Measurements from ENCODE around the gene PTPN3. TPM values are rescaled to one million over a fixed set of nuclear protein-coding genes. Genes with fewer than 3 reads are reported as not detected.
"Not testable (repeated sequence)": the region's sequence is repeated elsewhere in the genome, so short reads cannot be mapped to it uniquely, and the experiment has no call there.

Gene PTPN3
- total RNA-seq, 1 donor from 2014 or later = 14.3 TPM

DNA sequence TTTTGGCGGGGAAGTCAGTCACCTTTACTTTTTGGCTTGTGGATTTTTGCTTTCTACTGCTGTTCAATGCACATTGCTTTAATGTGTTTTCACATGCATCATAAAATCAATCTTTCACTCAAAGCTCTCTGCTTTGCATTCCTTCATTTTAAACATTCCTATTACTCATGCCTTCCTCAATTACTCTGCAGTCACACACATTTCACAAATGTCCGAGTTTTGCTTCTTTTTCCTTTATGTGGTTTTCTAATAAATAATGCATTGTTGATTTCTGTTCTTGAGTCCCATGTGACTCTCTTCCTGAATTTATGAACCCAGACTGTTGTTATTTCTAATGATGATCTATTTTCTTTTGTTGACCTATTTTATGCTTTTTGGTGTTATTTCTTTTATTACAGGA is 95.0 kb downstream of the PTPN3 start:
- no peak for DNase-seq (ENCODE audit: low spot score)
- ATAC-seq = no peak

DNA sequence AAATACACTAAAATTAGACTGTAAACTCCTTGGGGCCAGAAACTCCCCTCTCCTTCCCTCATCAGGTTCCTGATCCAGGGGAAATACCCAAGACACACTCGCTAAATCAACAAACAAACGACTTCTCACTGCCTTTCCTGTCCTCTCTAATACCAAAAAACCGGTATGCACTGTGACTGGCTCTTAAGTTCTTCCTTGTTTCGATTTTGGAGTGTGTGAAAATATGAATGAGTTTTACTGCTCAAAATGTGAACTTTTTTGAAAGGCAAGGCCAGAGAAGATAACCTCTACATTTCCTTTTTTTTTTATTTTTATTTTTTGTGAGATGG is 96.2 kb downstream of the PTPN3 start:
- ATAC-seq (no peak), DNase-seq (ENCODE audit: low spot score) (no peak)

DNA sequence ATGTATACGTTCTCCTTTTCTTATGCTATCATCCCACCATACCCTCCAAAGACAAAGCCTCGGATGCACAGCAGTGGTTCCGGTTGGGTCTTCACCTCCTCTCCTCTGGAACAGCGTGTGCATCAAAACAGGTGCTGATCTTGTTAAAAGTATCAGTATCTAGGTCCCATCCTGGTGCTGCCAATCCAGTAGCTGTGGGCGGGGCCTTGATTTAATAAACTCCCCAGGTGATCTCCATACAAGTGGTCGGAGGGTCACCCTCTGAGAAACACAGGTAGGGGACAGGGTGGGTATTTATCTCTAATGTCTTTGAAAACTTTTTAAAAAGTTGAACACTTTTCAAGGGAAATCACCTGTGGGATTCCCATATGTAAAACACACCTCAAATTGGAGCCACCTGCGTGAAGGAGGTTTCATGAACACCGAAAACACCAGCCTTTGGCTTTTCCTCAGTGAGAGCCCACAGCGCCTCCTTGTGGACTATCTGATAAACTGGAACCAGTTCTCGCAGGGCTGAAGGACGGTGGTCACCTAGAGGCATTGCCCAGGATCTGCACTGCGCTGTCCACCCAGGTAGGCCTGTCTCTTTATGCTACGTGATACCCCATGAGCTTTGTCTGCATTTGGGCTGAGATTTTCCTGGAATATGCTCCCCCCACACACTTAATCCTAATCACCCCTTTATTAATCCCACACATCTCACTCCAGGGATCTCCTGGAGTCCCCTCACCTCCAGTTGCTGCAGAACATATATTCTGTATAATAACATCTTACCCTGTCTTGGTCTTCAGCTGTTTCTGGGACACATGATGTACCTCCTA is 96.7 kb downstream of the PTPN3 start:
- DNase-seq (ENCODE audit: low spot score) (no peak), ATAC-seq (peak; percentile 69)

DNA sequence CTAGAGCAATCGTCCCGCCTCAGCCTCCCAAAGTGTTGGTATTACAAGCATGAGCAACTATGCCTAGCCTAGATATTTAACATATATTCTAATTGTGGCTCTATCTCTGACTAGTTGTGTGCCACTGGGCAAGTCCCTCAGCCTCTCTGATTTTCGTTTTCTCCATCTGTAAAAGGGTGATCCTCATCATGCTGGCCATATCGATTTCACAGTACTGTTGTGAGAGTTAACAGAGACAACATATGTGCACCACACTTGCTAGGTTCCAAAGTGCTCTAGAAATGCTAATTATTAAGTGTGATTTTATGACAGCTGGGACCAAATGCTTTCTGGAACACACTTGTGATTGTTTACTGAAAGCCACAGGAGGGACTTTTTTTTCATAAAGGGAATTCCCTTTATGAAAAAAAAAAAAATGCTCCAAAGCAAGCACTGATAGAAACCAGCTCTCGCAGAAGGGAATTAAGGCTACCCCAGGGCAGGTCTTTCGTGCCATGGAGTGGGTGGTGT is 98.8 kb downstream of the PTPN3 start:
- no peak for ATAC-seq
- no peak for DNase-seq (ENCODE audit: low spot score)

DNA sequence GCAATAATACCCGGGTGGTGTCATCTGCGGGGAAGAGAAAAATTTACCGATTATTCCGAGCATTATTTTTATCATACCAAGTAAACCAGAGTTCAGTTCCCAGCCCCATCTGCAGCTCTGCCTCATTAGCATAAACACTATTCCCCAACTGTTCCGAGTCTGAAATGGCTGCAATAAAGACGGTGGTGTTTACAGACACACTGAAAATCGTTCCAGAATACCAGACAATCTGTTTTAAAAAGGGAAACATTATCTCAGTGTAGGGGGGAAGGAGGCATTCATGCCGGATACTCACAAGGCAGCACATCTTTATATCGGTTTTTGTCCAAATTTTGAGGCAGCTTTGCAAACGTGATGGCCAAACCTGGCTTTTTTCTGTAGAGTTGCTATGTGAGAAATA is 106.9 kb downstream of the PTPN3 start:
- DNase-seq (ENCODE audit: low spot score) (no peak), ATAC-seq (no peak)

DNA sequence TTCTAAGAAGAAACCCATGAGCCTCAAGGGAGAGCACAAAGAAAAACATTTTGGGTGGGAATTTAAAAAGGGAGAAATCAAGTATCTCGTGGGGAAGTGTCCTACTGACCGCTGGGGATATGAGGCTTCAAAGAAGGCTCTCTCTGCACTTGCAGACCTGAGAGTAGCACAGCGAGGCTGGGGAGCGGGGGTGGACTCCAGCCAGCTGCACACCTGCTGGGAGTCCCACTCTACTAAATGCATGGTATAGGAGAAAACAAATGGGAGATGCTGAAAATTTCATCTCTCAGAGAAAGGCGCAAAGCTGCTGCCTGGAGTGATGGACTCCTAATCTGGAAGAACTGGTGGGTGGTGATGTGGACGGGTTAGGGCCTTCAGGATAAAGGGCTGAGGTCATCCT is 110.3 kb downstream of the PTPN3 start:
- ATAC-seq = no peak

DNA sequence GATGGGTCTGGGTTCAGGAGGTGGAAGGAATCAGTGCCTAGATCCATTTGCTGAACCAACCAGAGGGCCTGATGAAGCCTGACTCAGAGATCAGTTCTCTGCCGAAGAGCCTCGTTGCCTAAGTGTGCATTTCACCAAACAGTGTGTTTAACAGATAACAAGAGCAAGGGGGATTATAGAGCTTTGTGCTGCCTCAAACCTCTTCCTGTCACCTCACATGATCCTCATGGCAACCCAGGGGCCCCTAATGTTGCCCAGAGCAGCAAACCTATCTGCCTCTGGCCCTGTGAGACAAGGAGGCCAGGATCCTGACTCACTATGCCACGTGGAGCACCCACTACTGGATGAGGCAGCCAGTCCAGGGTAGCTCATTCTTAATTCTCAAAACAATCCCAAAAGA is 110.9 kb downstream of the PTPN3 start:
- ATAC-seq = no peak

More for the DNA sequence above, 110.3 kb downstream of the PTPN3 start:
- DNase-seq (ENCODE audit: low spot score) = no peak

DNA sequence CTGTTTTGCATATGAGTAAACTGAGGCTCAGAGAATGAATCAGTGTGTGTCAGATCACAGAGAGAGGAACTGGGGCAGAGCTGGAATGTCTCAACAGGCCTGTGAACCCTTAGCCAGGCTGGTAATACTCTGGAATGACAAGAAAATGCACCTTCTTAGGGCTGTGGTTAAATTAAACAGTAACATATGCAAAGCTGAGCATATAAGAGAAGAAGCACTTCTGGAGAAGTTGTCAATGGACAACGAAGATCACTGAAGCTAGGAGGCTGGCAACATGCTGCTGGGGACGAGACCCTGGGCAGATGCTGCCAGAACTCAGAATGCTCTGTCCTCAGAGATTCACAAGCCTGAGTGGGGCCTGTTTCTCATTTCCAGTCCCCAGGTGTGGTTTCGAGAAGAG is 112.6 kb downstream of the PTPN3 start:
- ATAC-seq = no peak
- DNase-seq (ENCODE audit: low spot score) = no peak

More for the DNA sequence above, 110.9 kb downstream of the PTPN3 start:
- DNase-seq (ENCODE audit: low spot score) = no peak

DNA sequence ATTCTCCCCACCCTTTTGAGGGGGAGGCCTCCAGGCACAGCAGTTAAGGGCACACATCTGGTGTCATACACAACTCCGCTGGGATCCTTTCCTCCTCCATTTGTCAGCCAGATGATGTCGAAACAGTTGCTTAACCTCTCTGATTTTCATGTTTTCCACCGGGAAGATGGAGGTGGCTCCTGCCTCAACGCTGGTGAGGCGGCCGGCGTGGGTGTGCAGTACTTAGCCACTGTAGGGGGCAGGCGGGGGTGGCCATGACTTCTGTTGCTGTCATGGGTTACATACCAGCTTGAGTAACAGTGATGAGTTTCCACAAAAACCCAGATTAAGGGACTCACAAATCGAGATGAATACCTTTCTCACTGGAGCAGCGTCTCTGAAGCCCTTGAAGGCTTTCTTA is 114.2 kb downstream of the PTPN3 start:
- ATAC-seq (no peak), DNase-seq (ENCODE audit: low spot score) (no peak)

DNA sequence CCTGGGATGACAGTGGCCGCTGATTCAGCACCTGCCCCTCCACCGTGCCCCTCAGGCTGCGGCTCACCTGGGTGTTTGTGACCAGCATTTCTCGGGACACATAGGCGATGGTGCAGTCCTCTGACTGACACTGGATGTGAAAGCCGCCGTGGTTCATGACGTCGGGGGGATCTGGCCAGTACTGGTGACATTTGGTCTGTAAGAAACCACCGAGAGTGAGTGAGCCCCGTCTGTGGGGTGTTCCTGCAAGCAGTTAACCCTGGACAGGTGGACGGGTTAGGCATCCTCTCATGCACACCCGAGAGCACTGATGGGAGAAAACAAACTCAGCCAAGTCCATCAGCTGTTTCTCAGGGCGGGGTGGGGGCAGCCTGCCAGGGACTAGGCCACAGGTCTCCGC is 114.8 kb downstream of the PTPN3 start:
- peak; percentile 20 for ATAC-seq
- no peak for DNase-seq (ENCODE audit: low spot score)

DNA sequence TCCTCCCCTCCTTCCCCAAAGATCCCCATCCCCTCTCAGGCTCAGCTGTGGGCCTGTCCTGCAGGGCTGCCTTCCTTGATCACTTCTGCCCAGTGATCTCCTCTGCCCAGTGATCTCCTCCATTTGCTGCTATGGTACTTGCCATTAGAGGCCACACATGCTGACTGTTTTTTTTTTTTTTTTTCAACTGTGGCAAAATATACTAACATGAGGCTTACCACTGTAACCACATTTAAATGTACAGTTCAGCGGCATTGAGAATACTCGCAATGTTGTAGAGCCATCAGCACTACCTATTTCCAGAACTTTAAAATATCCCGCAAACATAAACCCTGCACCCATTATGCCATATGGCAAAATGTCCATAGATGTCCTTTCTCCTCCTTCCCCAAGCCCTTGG is 115.5 kb downstream of the PTPN3 start:
- no peak for DNase-seq (ENCODE audit: low spot score)
- no peak for ATAC-seq

DNA sequence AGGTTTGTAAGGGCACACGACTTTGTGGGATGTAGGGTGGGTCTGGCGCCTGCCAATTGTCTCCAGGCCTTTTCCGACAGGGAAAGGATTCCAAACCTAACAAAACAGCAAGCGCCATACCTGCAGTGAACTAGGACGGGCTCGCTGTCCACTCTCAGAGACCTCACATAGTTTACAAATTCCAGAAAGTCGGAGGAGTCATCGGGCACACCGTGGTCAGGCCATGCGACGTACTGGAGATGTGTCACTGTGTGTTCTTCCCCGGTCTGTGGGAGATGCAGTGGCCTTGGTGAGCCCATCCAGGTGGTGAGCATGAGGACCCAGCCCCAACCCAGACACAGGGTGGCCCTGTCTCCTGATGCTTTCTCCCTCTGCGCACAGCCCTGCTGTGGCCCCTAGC is 115.9 kb downstream of the PTPN3 start:
- DNase-seq (ENCODE audit: low spot score) (no peak), ATAC-seq (no peak)

DNA sequence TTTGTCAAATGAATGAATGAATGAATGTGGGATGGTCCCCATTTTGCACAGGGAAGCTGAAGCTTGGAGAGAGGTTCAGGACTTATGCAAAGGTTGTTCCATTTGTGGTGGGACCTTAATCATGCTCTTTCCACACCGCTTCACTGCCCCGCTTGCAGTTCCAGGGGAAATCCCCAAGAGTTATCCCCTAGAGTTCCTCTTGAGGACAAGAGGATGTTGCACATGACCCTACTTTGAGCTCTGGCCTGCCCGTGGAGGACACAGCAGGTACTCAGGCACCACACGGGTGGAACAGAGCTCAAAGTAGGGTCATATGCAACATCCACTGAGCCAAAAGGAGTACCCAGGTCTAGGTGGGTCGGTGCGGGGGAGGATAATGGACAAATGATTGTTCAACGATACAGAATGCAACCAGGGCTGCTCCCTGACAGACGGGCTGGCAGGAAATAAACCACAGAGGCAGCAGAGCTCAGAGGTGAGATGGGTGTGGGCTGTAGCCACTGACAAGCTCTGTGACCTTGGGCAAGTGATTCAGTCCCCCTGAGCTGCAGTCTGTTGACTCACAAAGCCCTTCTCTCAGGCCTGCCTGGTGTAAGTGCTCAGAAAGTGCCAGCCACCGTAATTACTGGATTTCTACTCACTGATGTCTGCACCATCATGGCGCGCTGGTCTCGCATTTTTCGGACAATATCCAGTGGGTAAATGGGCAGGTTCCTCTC is 116.9 kb downstream of the PTPN3 start:
- DNase-seq (ENCODE audit: low spot score) (no peak), ATAC-seq (no peak)

DNA sequence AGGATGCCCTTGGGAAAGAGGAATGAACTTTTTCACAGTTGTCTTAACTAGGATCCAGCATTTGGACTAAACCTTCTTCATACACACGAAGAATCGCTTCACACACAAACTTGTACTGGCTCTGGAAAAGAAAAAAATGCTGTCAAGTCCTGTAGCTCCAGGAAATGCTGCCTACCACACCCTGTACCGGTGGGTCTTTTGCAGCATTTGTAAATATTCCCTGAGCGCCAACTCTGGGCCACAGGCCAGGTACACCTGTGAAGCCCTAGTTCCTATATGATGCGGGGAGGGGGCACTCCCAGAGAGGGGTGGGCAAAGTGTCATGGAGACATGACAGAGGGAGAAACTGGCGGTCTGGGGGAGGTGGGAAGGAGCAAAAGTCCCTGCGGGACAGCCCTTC is 118.6 kb downstream of the PTPN3 start:
- ATAC-seq (no peak), DNase-seq (ENCODE audit: low spot score) (no peak)

DNA sequence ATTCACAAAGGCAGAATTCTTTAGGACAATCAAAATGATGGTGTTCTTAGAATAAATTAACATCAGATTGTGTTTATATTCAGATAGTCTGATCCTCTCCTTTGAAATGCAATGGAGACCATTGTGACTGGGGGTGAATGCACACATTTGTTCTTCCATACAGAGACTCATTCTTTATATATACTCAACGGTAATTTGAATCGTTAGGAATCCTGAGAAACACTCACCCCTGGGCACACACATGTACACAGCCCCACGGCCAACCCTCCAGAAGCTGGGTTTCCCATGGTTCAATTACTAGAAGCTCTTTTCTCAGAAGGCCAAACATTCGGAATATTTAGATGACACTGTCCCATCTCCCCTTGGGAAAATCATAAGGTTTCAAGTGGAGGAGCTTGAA is 119.8 kb downstream of the PTPN3 start:
- DNase-seq (ENCODE audit: low spot score) (no peak), ATAC-seq (no peak)

DNA sequence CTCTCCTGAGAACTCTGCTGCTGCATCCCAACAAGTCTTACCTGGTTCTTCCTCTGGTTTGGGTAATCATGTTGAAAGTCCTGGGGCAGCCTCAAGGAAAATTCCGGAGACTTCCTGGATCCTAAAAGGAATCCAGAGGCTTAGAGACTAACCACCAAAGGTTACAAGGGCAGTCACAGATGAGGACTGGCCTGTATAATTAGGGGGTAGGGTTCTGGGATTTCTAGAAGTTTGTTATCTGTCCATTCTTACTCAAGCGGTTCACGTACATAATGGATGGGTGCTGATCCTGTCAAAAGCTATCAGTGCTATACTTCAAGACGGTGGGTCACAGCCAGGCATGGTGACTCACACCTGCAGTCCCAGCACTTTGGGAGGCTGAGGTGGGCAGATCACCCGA is 125.9 kb downstream of the PTPN3 start:
- DNase-seq (ENCODE audit: low spot score) (no peak), ATAC-seq (no peak)

DNA sequence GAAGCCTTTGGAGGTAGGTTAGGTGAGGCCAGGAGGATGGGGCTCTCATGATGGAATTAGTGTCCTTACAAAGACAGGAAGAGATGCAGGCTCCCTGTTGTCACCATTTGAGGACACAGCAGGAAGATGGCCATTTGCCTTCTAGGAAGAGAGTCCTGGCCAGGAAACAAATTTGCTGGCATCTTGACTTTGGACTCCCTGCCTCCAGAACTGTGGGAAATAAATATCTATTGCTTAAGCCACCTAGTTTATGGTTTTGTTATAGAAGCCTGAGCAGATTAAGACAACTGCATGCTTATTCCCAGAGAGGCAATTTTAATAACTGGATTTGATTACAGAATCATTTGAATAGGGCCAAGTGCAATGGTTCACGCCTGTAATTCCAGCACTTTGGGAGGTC is 126.7 kb downstream of the PTPN3 start:
- ATAC-seq = no peak

DNA sequence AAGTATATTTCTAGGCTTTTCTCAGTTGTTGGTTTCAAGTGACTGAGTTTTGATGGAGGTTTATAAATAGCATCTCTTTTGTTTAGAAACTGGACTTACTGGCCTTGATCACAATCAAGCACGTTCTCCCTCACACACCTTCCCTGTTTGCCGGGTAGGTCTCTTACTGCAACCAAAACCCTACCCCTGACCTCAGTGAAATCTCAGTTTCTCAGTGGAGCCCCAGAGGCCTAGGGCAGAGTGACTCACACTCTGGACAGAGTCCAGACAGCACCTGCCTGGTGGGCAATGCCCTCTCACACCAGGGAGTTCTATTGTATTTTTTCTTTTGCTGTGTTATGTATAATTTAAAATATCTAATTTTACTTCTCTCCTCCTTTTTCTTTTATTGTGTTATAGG is 128.8 kb downstream of the PTPN3 start:
- no peak for ATAC-seq
- no peak for DNase-seq (ENCODE audit: low spot score)

More for the DNA sequence above, 126.7 kb downstream of the PTPN3 start:
- DNase-seq (ENCODE audit: low spot score) = no peak

DNA sequence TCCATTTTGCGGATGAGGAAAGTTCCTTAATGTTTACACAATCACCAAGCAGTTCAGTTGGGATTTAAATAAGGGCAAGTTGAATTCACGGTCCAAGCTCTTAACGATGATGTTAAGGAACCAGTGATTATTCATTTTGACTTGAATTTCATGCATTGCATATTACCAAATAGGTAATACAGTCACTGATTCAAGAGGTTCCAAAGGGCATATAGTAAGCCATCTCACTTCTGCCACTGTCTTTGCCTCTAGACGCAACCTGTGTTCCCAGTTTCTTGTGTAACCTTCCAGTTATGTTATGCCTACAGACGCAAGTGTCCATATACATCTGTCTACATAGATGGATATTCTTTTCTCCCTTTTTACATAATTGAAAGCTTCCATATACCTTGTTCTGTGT is 137.3 kb downstream of the PTPN3 start:
- no peak for DNase-seq (ENCODE audit: low spot score)
- ATAC-seq = no peak

DNA sequence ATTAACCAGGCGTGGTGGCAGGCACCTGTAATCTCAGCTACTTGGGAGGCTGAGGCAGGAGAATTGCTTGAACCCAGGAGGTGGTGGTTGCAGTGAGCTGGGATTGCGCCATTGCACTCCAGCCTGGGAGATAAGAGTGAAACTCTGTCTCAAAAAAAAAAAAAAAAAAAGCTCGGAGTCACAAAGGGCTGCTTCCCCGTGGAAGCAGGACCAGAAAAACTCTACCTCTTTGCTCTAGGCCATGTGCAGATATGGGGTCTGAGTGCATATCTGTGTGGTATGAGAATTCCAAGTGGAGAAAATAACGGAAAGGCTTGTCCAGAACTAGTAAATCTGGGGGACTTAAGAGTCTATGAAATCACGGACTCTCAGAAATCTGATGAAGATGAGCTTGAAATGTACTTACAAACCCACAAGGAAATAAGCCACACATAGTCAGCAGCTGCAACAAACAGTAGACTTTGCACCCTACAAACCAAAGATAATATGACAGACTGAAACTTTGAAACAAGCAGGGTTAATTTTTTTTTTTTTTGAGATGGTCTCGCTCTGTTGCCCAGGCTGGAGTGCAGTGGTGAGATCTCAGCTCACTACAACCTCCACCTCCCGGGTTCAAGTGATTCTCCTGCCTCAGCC is 139.0 kb downstream of the PTPN3 start:
- not testable (repeated sequence) for ATAC-seq; DNase-seq (ENCODE audit: low spot score)

DNA sequence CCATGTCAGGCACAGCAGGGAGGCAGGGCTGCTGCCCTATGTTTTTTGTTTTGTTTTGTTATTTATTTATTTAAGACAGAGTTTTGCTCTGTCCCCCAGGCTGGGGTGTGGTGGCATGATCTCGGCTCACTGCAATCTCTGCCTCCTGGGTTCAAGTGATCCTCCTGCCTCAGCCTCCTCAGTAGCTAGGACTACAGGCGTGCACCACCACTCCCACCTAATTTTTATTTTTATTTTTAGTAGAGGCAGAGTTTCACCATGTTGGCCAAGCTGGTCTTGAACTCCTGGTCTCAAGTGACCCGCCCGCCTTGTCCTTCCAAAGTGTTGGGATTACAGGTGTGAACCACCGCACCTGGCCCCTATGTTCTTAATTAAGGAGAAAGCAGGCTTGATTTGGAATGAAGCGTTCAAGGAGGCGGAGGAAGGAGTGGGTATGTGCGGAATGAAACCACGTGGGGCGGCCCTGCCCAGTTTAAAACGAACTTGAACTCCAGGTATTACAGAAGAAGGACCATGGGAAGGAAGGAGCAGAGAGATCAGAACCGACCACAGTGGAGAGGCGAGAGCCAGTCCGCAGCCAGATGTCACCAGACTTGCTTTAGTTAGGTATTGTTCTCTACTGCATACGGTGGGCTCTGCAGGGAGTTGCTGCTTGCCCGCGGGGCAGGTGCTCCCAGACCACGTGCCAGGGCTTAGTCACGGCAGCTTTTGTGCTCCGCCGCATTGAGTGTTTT is 142.4 kb downstream of the PTPN3 start:
- ATAC-seq = no peak
- DNase-seq (ENCODE audit: low spot score) = no peak
